Measurements from ENCODE around the gene F7. TPM values are rescaled to one million over a fixed set of nuclear protein-coding genes. Genes with fewer than 3 reads are reported as not detected.
A peak's percentile ranks its signal among the peaks of the same experiment; 100 is the strongest.

The F7 gene
- total and polyA plus RNA-seq, 10 donors = 0.03 TPM; not detected in 9

- H3K4me1 ChIP-seq = peaks cover 0 to 10% (median 4%) of the 10 kb centered on the region in 6 donors
- H3K9me3 ChIP-seq = no peaks in the 10 kb centered on the region
- peak; percentile 40 for DNase-seq
- peaks cover 0 to 58% (median 0%) of the 10 kb centered on the region in 7 donors for H3K27me3 ChIP-seq (replicated peaks in 1 of 7)
- intact Hi-C loops (cut with DNase I; ENCODE audit: low total_unique reads) = no loop called here
- H3K36me3 ChIP-seq = no peaks in the 10 kb centered on the region
- TF ChIP-seq, protein P1, sequence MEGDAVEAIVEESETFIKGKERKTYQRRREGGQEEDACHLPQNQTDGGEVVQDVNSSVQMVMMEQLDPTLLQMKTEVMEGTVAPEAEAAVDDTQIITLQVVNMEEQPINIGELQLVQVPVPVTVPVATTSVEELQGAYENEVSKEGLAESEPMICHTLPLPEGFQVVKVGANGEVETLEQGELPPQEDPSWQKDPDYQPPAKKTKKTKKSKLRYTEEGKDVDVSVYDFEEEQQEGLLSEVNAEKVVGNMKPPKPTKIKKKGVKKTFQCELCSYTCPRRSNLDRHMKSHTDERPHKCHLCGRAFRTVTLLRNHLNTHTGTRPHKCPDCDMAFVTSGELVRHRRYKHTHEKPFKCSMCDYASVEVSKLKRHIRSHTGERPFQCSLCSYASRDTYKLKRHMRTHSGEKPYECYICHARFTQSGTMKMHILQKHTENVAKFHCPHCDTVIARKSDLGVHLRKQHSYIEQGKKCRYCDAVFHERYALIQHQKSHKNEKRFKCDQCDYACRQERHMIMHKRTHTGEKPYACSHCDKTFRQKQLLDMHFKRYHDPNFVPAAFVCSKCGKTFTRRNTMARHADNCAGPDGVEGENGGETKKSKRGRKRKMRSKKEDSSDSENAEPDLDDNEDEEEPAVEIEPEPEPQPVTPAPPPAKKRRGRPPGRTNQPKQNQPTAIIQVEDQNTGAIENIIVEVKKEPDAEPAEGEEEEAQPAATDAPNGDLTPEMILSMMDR (IDR thresholded peaks at IDR 0.05 in 8 of 11, conservative IDR thresholded peaks at IDR 0.05 in 3 of 11) = no peak
- TF ChIP-seq POLR2A (IDR thresholded peaks at IDR 0.05) = no peak
- WGBS, 5 donors = 87 to 90% (median 89%) methylated on average over 19 of the region's 19 CpGs
- H3K4me3 ChIP-seq = no peak overlapping the region
- no peak overlapping the region for H3K27ac ChIP-seq
Observed at GRCh38 chr13:113125506-113126264, 20.1 kb downstream of the F7 start.

- TF ChIP-seq POLR2A (IDR thresholded peaks at IDR 0.05) (no peak), POLR2AphosphoS5 (IDR thresholded peaks at IDR 0.05) (no peak)
- TF ChIP-seq, protein P1 (IDR thresholded peaks at IDR 0.05 in 8 of 11, conservative IDR thresholded peaks at IDR 0.05 in 3 of 11) = no peak
- Histone ChIP-seq H3K4me3 (no peak overlapping the region), H3K9me3 (no peaks in the 10 kb centered on the region), H3K27ac (no peak overlapping the region), H3K36me3 (no peaks in the 10 kb centered on the region), H3K27me3 (replicated peaks in 1 of 7) (peaks cover 0 to 56% (median 0%) of the 10 kb centered on the region in 7 donors), H3K4me1 (peaks cover 0 to 10% (median 4%) of the 10 kb centered on the region in 6 donors)
- peak; percentile 56 for DNase-seq
- 82 to 88% (median 86%) methylated on average over 18 of the region's 18 CpGs for WGBS, 5 donors
- intact Hi-C loops (cut with DNase I; ENCODE audit: low total_unique reads) = no loop called here
Observed at GRCh38 chr13:113126265-113127150, 20.9 kb downstream of the F7 start.

- peak; percentile 59 for DNase-seq
- H3K9me3 ChIP-seq = no peaks in the 10 kb centered on the region
- peak overlapping the region in 1 of 8 donors; percentile 4 for H3K27ac ChIP-seq
- H3K4me1 ChIP-seq = peaks cover 0 to 10% (median 4%) of the 10 kb centered on the region in 6 donors
- TF ChIP-seq POLR2A (IDR thresholded peaks at IDR 0.05) = no peak
- no peak for TF ChIP-seq POLR2AphosphoS5 (IDR thresholded peaks at IDR 0.05)
- TF ChIP-seq, protein P1 (IDR thresholded peaks at IDR 0.05 in 8 of 11, conservative IDR thresholded peaks at IDR 0.05 in 3 of 11) = no peak
- H3K36me3 ChIP-seq = no peaks in the 10 kb centered on the region
- intact Hi-C loops (cut with DNase I; ENCODE audit: low total_unique reads) = no loop called here
- peak overlapping the region in 5 of 8 donors; percentile 4 to 55 (median 13) for H3K4me3 ChIP-seq
- H3K27me3 ChIP-seq (replicated peaks in 1 of 7) = peaks cover 0 to 48% (median 0%) of the 10 kb centered on the region in 7 donors
- WGBS, 5 donors = 67 to 69% (median 68%) methylated on average over 15 to 27 of the region's 27 CpGs
Observed at GRCh38 chr13:113129480-113129879, 23.9 kb downstream of the F7 start.

All from spleen (tissue), 11 donors.